Measurements from ENCODE around the gene AK5. TPM values are rescaled to one million over a fixed set of nuclear protein-coding genes. Genes with fewer than 3 reads are reported as not detected.

The AK5 gene
- total RNA-seq, 1 experiment from 2014 or later: 3.8 TPM

DNA sequence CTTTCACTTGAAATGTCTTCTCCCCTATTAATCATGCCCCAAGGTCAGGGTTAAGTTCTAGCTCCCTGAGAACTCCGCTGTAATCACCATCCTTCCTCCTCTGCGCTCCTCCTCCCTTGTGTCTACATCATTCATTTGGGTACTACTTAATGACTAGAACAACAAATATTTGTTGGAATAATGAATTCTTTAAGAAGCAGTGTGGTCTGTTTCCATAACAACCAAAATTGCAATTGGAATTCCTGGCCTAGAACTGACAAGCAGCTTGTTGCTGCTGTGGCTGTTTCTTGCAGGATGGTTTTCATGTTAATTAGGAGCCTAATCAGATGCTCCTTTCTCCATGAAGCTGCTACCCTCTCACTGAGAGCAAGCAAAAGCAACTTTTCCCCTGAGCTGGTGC, 208.1 kb downstream of the AK5 start:
- POLR2A ChIA-PET (ENCODE audit: unreplicated experiment): no interaction called here
- no peaks in the 10 kb centered on the region for H4K20me1 ChIP-seq (ENCODE audit: low read length)
- no TSS peak for BruUV-seq (replicated peaks)
- DNase-seq (no peak), ATAC-seq (no peak)
- no peak overlapping the region for H3K27ac ChIP-seq (ENCODE audit: low read length)
- TF ChIP-seq EZH2phosphoT487 (IDR thresholded peaks at IDR 0.05; ENCODE audit: borderline replicate concordance, low read length): no peak
- no peak for TF ChIP-seq EZH2 (IDR thresholded peaks at IDR 0.05; ENCODE audit: low read length, unreplicated experiment)
- TF ChIP-seq, protein P1, sequence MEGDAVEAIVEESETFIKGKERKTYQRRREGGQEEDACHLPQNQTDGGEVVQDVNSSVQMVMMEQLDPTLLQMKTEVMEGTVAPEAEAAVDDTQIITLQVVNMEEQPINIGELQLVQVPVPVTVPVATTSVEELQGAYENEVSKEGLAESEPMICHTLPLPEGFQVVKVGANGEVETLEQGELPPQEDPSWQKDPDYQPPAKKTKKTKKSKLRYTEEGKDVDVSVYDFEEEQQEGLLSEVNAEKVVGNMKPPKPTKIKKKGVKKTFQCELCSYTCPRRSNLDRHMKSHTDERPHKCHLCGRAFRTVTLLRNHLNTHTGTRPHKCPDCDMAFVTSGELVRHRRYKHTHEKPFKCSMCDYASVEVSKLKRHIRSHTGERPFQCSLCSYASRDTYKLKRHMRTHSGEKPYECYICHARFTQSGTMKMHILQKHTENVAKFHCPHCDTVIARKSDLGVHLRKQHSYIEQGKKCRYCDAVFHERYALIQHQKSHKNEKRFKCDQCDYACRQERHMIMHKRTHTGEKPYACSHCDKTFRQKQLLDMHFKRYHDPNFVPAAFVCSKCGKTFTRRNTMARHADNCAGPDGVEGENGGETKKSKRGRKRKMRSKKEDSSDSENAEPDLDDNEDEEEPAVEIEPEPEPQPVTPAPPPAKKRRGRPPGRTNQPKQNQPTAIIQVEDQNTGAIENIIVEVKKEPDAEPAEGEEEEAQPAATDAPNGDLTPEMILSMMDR (conservative IDR thresholded peaks at IDR 0.05; ENCODE audit: low read depth, low read length): no peak
- H3F3A ChIP-seq (ENCODE audit: low read length, unreplicated experiment): no peaks in the 10 kb centered on the region
- H3K4me3 ChIP-seq (ENCODE audit: low read length): no peak overlapping the region
- no peak overlapping the region for H2AFZ ChIP-seq (ENCODE audit: low read length)
- H3K9me2 ChIP-seq (replicated peaks; ENCODE audit: low read length): no peaks in the 10 kb centered on the region
- H3K79me2 ChIP-seq (ENCODE audit: low read length): no peaks in the 10 kb centered on the region
- intact Hi-C loops (cut with micrococcal nuclease): no loop called here
- H3K9ac ChIP-seq (ENCODE audit: low read length): no peak overlapping the region
- H3K27me3 ChIP-seq (ENCODE audit: low read length): no peaks in the 10 kb centered on the region
- no peaks in the 10 kb centered on the region for H3K9me3 ChIP-seq (ENCODE audit: low read length)
- CTCF ChIA-PET: no interaction called here
- H3K36me3 ChIP-seq (ENCODE audit: low read depth, low read length): no peaks in the 10 kb centered on the region
- H3K4me2 ChIP-seq (ENCODE audit: low read length): no peak overlapping the region
- H3K4me1 ChIP-seq (ENCODE audit: insufficient read depth, low read length): no peaks in the 10 kb centered on the region

DNA sequence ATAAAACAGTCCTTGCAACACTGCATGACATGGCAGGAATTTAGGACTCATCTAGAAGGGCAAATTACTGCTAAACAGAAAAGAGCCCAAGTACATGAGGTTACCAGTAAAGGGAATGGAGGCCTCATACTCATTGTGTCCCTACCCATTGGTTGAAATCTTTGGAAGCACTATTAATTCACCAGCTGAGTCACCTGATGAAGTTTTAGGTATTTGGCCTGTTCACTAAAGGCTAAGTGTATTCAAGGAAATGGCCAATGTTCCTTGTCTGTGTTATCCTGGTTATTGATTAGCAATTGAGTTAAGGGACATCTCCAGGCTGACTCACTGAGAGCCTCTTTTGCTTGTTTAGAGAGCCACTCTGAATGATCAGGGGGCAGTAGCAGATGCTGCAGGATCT, 212.2 kb downstream of the AK5 start:
- intact Hi-C loops (cut with micrococcal nuclease): no loop called here
- no peak for TF ChIP-seq EZH2phosphoT487 (IDR thresholded peaks at IDR 0.05; ENCODE audit: borderline replicate concordance, low read length)
- no peak for TF ChIP-seq EZH2 (IDR thresholded peaks at IDR 0.05; ENCODE audit: low read length, unreplicated experiment)
- TF ChIP-seq, protein P1 (conservative IDR thresholded peaks at IDR 0.05; ENCODE audit: low read depth, low read length): no peak
- H3K9me3 ChIP-seq (ENCODE audit: low read length): no peaks in the 10 kb centered on the region
- no peak overlapping the region for H2AFZ ChIP-seq (ENCODE audit: low read length)
- H3K79me2 ChIP-seq (ENCODE audit: low read length): no peaks in the 10 kb centered on the region
- no peaks in the 10 kb centered on the region for H3F3A ChIP-seq (ENCODE audit: low read length, unreplicated experiment)
- CTCF ChIA-PET: no interaction called here
- H3K9ac ChIP-seq (ENCODE audit: low read length): no peak overlapping the region
- no peaks in the 10 kb centered on the region for H3K27me3 ChIP-seq (ENCODE audit: low read length)
- BruUV-seq (replicated peaks): no TSS peak
- DNase-seq (no peak), ATAC-seq (no peak)
- H3K27ac ChIP-seq (ENCODE audit: low read length): no peak overlapping the region
- no peak overlapping the region for H3K4me2 ChIP-seq (ENCODE audit: low read length)
- no peak overlapping the region for H3K4me3 ChIP-seq (ENCODE audit: low read length)
- H3K36me3 ChIP-seq (ENCODE audit: low read depth, low read length): no peaks in the 10 kb centered on the region
- H3K9me2 ChIP-seq (replicated peaks; ENCODE audit: low read length): no peaks in the 10 kb centered on the region
- POLR2A ChIA-PET (ENCODE audit: unreplicated experiment): no interaction called here
- no peaks in the 10 kb centered on the region for H3K4me1 ChIP-seq (ENCODE audit: insufficient read depth, low read length)
- H4K20me1 ChIP-seq (ENCODE audit: low read length): no peaks in the 10 kb centered on the region

GRCh38 chr1:77498918-77499317, 217.1 kb downstream of the AK5 start:
- H2AFZ ChIP-seq (ENCODE audit: low read length): no peak overlapping the region
- ChIA-PET CTCF (no interaction called here), POLR2A (ENCODE audit: unreplicated experiment) (no interaction called here)
- no peak for TF ChIP-seq EZH2 (IDR thresholded peaks at IDR 0.05; ENCODE audit: low read length, unreplicated experiment)
- TF ChIP-seq EZH2phosphoT487 (IDR thresholded peaks at IDR 0.05; ENCODE audit: borderline replicate concordance, low read length): no peak
- TF ChIP-seq, protein P1 (conservative IDR thresholded peaks at IDR 0.05; ENCODE audit: low read depth, low read length): no peak
- no peaks in the 10 kb centered on the region for H3K79me2 ChIP-seq (ENCODE audit: low read length)
- ATAC-seq (no peak), DNase-seq (no peak)
- H3K9me3 ChIP-seq (ENCODE audit: low read length): no peaks in the 10 kb centered on the region
- no peaks in the 10 kb centered on the region for H3F3A ChIP-seq (ENCODE audit: low read length, unreplicated experiment)
- H3K27ac ChIP-seq (ENCODE audit: low read length): no peak overlapping the region
- no peaks in the 10 kb centered on the region for H3K9me2 ChIP-seq (replicated peaks; ENCODE audit: low read length)
- H3K9ac ChIP-seq (ENCODE audit: low read length): no peak overlapping the region
- H4K20me1 ChIP-seq (ENCODE audit: low read length): no peaks in the 10 kb centered on the region
- H3K4me3 ChIP-seq (ENCODE audit: low read length): no peak overlapping the region
- intact Hi-C loops (cut with micrococcal nuclease): no loop called here
- no peaks in the 10 kb centered on the region for H3K36me3 ChIP-seq (ENCODE audit: low read depth, low read length)
- no peak overlapping the region for H3K4me2 ChIP-seq (ENCODE audit: low read length)
- no peaks in the 10 kb centered on the region for H3K27me3 ChIP-seq (ENCODE audit: low read length)
- BruUV-seq (replicated peaks): no TSS peak
- no peaks in the 10 kb centered on the region for H3K4me1 ChIP-seq (ENCODE audit: insufficient read depth, low read length)
